Loucy (cell line): Measurements from ENCODE around the gene SERPINA5.

Source experiments
- CTCF ChIP-seq: fragments of 200-600 bp; sonication (generic); conservative IDR thresholded peaks from 2 replicates; pipeline ENCODE4 v1.5.1; 2014; ENCODE audit warnings: mild to moderate bottlenecking, antibody characterized with exemption, low read length
- EZH2phosphoT487 ChIP-seq: fragments of 200-600 bp; IDR thresholded peaks from 2 replicates; pipeline ENCODE4 v1.6.1; 2018; ENCODE audit warnings: antibody characterized with exemption, mild to moderate bottlenecking, moderate library complexity, borderline replicate concordance

DNA sequence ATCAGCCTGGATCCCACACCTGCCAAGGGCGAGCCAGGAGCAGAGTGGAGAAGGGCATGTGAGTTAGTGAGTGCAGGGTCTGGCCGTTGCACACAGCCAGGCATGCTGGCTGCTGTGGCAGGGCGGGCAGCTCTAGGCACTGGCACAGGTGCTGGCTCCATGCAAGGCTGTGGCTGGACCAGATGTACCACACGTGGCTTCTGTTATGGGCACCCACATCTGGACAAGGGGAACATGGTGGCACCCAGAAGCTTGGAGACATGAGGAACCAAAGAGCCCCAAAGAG is 51.0 kb downstream of the SERPINA5 start:
- TF ChIP-seq CTCF, result no peak
- TF ChIP-seq EZH2phosphoT487, result no peak
